ENCODE data around the gene KRTAP5-3.
"Not testable (repeated sequence)": the region's sequence is repeated elsewhere in the genome, so short reads cannot be mapped to it uniquely, and the experiment has no call there.

DNA sequence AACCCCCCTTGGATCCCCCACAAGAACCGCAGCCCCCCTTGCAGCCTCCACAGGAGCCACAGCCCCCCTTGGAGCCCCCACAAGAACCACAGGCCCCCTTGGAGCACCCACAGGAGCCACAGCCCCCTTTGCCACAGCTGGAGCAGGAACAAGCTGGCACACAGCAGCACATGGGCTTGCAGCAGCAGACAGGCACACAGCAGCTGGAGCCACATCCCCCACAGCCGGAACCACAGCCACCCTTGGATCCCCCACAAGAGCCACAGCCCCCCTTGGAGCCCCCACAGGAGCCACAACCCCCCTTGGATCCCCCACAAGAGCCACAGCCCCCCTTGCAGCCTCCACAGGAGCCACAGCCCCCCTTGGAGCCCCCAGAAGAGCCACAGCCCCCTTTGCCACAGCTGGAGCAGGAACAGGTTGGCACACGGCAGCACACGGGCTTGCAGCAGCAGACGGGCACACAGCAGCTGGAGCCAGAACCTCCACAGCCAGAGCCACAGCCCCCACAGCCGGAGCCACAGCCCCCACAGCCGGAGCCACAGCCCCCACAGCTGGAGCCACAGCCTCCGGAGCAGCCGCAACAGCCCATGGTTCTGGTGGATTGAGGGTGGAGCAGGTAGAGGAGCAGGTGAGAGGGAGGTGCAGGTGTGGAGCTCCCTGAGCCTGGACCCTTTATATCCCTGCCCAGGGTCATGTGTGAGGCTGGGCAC, 23.4 kb downstream of the KRTAP5-3 start, which contains the start of gene KRTAP5-1:
- TF ChIP-seq, protein P1, sequence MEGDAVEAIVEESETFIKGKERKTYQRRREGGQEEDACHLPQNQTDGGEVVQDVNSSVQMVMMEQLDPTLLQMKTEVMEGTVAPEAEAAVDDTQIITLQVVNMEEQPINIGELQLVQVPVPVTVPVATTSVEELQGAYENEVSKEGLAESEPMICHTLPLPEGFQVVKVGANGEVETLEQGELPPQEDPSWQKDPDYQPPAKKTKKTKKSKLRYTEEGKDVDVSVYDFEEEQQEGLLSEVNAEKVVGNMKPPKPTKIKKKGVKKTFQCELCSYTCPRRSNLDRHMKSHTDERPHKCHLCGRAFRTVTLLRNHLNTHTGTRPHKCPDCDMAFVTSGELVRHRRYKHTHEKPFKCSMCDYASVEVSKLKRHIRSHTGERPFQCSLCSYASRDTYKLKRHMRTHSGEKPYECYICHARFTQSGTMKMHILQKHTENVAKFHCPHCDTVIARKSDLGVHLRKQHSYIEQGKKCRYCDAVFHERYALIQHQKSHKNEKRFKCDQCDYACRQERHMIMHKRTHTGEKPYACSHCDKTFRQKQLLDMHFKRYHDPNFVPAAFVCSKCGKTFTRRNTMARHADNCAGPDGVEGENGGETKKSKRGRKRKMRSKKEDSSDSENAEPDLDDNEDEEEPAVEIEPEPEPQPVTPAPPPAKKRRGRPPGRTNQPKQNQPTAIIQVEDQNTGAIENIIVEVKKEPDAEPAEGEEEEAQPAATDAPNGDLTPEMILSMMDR (IDR thresholded peaks at IDR 0.05; ENCODE audit: poor library complexity, severe bottlenecking) = not testable (repeated sequence)
- not testable (repeated sequence) for TF ChIP-seq EZH2 (IDR thresholded peaks at IDR 0.05; ENCODE audit: borderline replicate concordance, insufficient read depth, low read length, poor library complexity, severe bottlenecking); EP300 (conservative IDR thresholded peaks at IDR 0.05; ENCODE audit: poor library complexity, severe bottlenecking); SMC3 (conservative IDR thresholded peaks at IDR 0.05; ENCODE audit: poor library complexity); POLR2AphosphoS5 (IDR thresholded peaks at IDR 0.05); TAF1 (IDR thresholded peaks at IDR 0.05; ENCODE audit: low read depth); RAD21 (conservative IDR thresholded peaks at IDR 0.05); MXI1 (conservative IDR thresholded peaks at IDR 0.05; ENCODE audit: poor library complexity, severe bottlenecking)
- TF ChIP-seq, protein P2, sequence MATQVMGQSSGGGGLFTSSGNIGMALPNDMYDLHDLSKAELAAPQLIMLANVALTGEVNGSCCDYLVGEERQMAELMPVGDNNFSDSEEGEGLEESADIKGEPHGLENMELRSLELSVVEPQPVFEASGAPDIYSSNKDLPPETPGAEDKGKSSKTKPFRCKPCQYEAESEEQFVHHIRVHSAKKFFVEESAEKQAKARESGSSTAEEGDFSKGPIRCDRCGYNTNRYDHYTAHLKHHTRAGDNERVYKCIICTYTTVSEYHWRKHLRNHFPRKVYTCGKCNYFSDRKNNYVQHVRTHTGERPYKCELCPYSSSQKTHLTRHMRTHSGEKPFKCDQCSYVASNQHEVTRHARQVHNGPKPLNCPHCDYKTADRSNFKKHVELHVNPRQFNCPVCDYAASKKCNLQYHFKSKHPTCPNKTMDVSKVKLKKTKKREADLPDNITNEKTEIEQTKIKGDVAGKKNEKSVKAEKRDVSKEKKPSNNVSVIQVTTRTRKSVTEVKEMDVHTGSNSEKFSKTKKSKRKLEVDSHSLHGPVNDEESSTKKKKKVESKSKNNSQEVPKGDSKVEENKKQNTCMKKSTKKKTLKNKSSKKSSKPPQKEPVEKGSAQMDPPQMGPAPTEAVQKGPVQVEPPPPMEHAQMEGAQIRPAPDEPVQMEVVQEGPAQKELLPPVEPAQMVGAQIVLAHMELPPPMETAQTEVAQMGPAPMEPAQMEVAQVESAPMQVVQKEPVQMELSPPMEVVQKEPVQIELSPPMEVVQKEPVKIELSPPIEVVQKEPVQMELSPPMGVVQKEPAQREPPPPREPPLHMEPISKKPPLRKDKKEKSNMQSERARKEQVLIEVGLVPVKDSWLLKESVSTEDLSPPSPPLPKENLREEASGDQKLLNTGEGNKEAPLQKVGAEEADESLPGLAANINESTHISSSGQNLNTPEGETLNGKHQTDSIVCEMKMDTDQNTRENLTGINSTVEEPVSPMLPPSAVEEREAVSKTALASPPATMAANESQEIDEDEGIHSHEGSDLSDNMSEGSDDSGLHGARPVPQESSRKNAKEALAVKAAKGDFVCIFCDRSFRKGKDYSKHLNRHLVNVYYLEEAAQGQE (IDR thresholded peaks at IDR 0.05; ENCODE audit: borderline replicate concordance) = not testable (repeated sequence)
